ENCODE results near the gene CRCP. TPM values are rescaled to one million over a fixed set of nuclear protein-coding genes. Genes with fewer than 3 reads are reported as not detected.
"Not testable (repeated sequence)": the region's sequence is repeated elsewhere in the genome, so short reads cannot be mapped to it uniquely, and the experiment has no call there.

The CRCP gene
- total and polyA plus RNA-seq, 4 donors: 13.0 to 52.6 (median 18.4) TPM

DNA sequence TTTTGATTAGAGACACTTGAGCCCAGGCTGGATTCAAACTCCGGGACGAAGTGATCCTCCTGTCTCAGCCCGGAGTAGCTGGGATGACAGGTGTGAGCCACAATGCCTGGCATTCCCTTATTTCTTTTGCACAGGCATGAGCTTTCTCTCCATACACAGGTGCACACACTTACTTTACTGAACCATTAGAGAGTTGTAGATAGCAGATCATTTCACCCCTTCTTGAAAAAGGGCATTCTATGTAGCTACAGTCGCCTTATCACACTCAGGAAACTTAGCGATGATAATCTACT is 9.9 kb downstream of the CRCP start:
- H3K4me1 ChIP-seq (ENCODE audit: control insufficient read depth in 4 of 4, insufficient read depth in 4 of 4, low read length in 3 of 4): peaks cover 6 to 32% (median 11%) of the 10 kb centered on the region in 4 donors
- H3K36me3 ChIP-seq (ENCODE audit: control insufficient read depth in 4 of 4, insufficient read depth in 3 of 4, low read depth in 1 of 4, low read length in 3 of 4); DNase-seq (ENCODE audit: low spot score); H3K9me3 ChIP-seq (ENCODE audit: control insufficient read depth in 4 of 4, low read length in 3 of 4); H3K27me3 ChIP-seq (ENCODE audit: control insufficient read depth in 4 of 4, insufficient read depth in 4 of 4, low read length in 3 of 4); H3K9ac ChIP-seq (ENCODE audit: low read depth in 1 of 2, low read length in 2 of 2); H3K4me3 ChIP-seq (ENCODE audit: low read depth in 1 of 3, low read length in 3 of 3): not testable (repeated sequence)
- H3K27ac ChIP-seq (ENCODE audit: low read depth in 1 of 2, low read length in 2 of 2): peak overlapping the region; percentile 74 to 99
- 81% methylated on average over 5 of the region's 5 CpGs for WGBS

DNA sequence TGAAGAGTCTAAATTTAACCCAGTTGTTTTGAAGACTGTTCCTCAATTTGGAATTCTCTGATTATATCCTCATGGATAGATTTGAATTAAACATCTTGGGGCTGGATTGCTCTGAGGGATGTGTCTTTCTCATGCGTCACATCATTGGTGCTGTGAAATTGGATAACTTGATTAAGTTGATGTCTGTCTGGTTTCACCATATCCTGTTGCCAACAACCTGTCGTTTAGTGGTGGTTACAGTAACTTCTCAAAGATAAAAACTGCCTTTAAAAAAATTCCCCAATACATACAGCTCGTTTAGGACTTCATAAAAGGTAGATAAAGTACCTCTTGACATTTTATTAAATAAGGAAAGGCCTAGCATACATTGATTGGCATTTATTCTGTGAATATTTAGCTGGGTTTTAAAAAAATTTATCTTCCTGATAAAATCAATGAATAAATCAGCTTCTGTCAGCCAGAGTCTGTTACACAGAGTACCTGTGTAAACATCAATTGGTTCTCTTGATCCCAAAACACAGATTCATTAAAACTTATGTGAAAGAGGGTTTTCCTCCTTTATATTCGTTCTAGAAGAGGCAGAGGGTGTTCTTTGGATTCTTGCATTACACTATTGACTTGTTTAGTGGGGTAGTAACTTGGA is 10.5 kb downstream of the CRCP start:
- H3K36me3 ChIP-seq (ENCODE audit: control insufficient read depth in 4 of 4, insufficient read depth in 3 of 4, low read depth in 1 of 4, low read length in 3 of 4): peaks cover 0 to 2% (median 1%) of the 10 kb centered on the region in 4 donors
- H3K27ac ChIP-seq (ENCODE audit: low read depth in 1 of 2, low read length in 2 of 2): peak overlapping the region; percentile 74 to 99
- 31% methylated on average over 4 of the region's 4 CpGs for WGBS
- no peak for DNase-seq (ENCODE audit: low spot score)
- no peaks in the 10 kb centered on the region for H3K9me3 ChIP-seq (ENCODE audit: control insufficient read depth in 4 of 4, low read length in 3 of 4)
- no peaks in the 10 kb centered on the region for H3K27me3 ChIP-seq (ENCODE audit: control insufficient read depth in 4 of 4, insufficient read depth in 4 of 4, low read length in 3 of 4)
- H3K9ac ChIP-seq (ENCODE audit: low read depth in 1 of 2, low read length in 2 of 2): peak overlapping the region in 1 of 2 donors; percentile 14
- no peak overlapping the region for H3K4me3 ChIP-seq (ENCODE audit: low read depth in 1 of 3, low read length in 3 of 3)
- TF ChIP-seq, protein P1, sequence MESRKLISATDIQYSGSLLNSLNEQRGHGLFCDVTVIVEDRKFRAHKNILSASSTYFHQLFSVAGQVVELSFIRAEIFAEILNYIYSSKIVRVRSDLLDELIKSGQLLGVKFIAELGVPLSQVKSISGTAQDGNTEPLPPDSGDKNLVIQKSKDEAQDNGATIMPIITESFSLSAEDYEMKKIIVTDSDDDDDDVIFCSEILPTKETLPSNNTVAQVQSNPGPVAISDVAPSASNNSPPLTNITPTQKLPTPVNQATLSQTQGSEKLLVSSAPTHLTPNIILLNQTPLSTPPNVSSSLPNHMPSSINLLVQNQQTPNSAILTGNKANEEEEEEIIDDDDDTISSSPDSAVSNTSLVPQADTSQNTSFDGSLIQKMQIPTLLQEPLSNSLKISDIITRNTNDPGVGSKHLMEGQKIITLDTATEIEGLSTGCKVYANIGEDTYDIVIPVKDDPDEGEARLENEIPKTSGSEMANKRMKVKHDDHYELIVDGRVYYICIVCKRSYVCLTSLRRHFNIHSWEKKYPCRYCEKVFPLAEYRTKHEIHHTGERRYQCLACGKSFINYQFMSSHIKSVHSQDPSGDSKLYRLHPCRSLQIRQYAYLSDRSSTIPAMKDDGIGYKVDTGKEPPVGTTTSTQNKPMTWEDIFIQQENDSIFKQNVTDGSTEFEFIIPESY (IDR thresholded peaks at IDR 0.05): no peak
- no peak for TF ChIP-seq YY1 (IDR thresholded peaks at IDR 0.05)
- no peak for TF ChIP-seq JUND (IDR thresholded peaks at IDR 0.05)
- TF ChIP-seq EGR1 (IDR thresholded peaks at IDR 0.05; ENCODE audit: low read depth in 2 of 2): no peak
- TF ChIP-seq, protein P2, sequence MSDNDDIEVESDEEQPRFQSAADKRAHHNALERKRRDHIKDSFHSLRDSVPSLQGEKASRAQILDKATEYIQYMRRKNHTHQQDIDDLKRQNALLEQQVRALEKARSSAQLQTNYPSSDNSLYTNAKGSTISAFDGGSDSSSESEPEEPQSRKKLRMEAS (IDR thresholded peaks at IDR 0.05): no peak
- TF ChIP-seq FOXA2 (IDR thresholded peaks at IDR 0.05): no peak
- TF ChIP-seq NR2F2 (IDR thresholded peaks at IDR 0.05): no peak
- TF ChIP-seq RAD21 (IDR thresholded peaks at IDR 0.05): no peak
- TF ChIP-seq RXRA (IDR thresholded peaks at IDR 0.05): no peak
- TF ChIP-seq, protein P3, sequence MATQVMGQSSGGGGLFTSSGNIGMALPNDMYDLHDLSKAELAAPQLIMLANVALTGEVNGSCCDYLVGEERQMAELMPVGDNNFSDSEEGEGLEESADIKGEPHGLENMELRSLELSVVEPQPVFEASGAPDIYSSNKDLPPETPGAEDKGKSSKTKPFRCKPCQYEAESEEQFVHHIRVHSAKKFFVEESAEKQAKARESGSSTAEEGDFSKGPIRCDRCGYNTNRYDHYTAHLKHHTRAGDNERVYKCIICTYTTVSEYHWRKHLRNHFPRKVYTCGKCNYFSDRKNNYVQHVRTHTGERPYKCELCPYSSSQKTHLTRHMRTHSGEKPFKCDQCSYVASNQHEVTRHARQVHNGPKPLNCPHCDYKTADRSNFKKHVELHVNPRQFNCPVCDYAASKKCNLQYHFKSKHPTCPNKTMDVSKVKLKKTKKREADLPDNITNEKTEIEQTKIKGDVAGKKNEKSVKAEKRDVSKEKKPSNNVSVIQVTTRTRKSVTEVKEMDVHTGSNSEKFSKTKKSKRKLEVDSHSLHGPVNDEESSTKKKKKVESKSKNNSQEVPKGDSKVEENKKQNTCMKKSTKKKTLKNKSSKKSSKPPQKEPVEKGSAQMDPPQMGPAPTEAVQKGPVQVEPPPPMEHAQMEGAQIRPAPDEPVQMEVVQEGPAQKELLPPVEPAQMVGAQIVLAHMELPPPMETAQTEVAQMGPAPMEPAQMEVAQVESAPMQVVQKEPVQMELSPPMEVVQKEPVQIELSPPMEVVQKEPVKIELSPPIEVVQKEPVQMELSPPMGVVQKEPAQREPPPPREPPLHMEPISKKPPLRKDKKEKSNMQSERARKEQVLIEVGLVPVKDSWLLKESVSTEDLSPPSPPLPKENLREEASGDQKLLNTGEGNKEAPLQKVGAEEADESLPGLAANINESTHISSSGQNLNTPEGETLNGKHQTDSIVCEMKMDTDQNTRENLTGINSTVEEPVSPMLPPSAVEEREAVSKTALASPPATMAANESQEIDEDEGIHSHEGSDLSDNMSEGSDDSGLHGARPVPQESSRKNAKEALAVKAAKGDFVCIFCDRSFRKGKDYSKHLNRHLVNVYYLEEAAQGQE (IDR thresholded peaks at IDR 0.05): no peak
- no peak for TF ChIP-seq GABPA (IDR thresholded peaks at IDR 0.05 in 1 of 2, conservative IDR thresholded peaks at IDR 0.05 in 1 of 2)
- TF ChIP-seq, protein P4, sequence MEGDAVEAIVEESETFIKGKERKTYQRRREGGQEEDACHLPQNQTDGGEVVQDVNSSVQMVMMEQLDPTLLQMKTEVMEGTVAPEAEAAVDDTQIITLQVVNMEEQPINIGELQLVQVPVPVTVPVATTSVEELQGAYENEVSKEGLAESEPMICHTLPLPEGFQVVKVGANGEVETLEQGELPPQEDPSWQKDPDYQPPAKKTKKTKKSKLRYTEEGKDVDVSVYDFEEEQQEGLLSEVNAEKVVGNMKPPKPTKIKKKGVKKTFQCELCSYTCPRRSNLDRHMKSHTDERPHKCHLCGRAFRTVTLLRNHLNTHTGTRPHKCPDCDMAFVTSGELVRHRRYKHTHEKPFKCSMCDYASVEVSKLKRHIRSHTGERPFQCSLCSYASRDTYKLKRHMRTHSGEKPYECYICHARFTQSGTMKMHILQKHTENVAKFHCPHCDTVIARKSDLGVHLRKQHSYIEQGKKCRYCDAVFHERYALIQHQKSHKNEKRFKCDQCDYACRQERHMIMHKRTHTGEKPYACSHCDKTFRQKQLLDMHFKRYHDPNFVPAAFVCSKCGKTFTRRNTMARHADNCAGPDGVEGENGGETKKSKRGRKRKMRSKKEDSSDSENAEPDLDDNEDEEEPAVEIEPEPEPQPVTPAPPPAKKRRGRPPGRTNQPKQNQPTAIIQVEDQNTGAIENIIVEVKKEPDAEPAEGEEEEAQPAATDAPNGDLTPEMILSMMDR (IDR thresholded peaks at IDR 0.05; ENCODE audit: low read depth, low read length, missing input control): no peak
- no peak for TF ChIP-seq HNF4A (conservative IDR thresholded peaks at IDR 0.05)
- no peak for TF ChIP-seq SP1 (IDR thresholded peaks at IDR 0.05)
- TF ChIP-seq FOXA1 (IDR thresholded peaks at IDR 0.05): no peak
- TF ChIP-seq, protein P5, sequence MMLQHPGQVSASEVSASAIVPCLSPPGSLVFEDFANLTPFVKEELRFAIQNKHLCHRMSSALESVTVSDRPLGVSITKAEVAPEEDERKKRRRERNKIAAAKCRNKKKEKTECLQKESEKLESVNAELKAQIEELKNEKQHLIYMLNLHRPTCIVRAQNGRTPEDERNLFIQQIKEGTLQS (IDR thresholded peaks at IDR 0.05): no peak
- TF ChIP-seq HNF4G (IDR thresholded peaks at IDR 0.05): no peak
- no peak for TF ChIP-seq TAF1 (conservative IDR thresholded peaks at IDR 0.05)
- peaks cover 5 to 31% (median 11%) of the 10 kb centered on the region in 4 donors for H3K4me1 ChIP-seq (ENCODE audit: control insufficient read depth in 4 of 4, insufficient read depth in 4 of 4, low read length in 3 of 4)

Data from liver (tissue), 9 donors.